Activated B cell treated with CpG ODN at 0.5 μM for 24 hours (primary cell): ENCODE data around the gene ID1. TPM values are rescaled to one million over a fixed set of nuclear protein-coding genes. Genes with fewer than 3 reads are reported as not detected.
"Not testable (repeated sequence)": the region's sequence is repeated elsewhere in the genome, so short reads cannot be mapped to it uniquely, and the experiment has no call there.

Experiments used
- ATAC-seq: fragments of 200-7000 bp; cut with Tn5 transposase; one replicate; pipeline ENCODE4 v1.10.0; 2021; ENCODE audit warnings: low read depth, mild to moderate bottlenecking, moderate library complexity
- CTCF ChIA-PET: fragments of 350-600 bp; sonication (Branson Sonifier 250); formaldehyde crosslinking; loops from one replicate; lab custom pipeline; 2021; ENCODE audit warnings: antibody characterized with exemption; lab: Charles Lee
- POLR2A ChIA-PET: fragments of 350-600 bp; sonication (Branson Sonifier 250); formaldehyde crosslinking; loops from one replicate; lab custom pipeline; 2021; ENCODE audit warnings: antibody characterized with exemption; lab: Charles Lee
- DNase-seq: peaks from one replicate; pipeline ENCODE4 v3.0.0; 2022
- H3K27ac Mint-ChIP-seq: one replicate; pipeline ENCODE4 v1.8.0; 2020; ENCODE audit warnings: mixed read lengths
- H3K27me3 Mint-ChIP-seq: one replicate; pipeline ENCODE4 v1.8.0; 2021; ENCODE audit warnings: mixed read lengths
- H3K36me3 Mint-ChIP-seq: one replicate; pipeline ENCODE4 v1.8.0; 2021; ENCODE audit warnings: low read depth, mixed read lengths
- H3K4me1 Mint-ChIP-seq: one replicate; pipeline ENCODE4 v1.8.0; 2021; ENCODE audit warnings: mixed read lengths
- H3K4me3 Mint-ChIP-seq: one replicate; pipeline ENCODE4 v1.8.0; 2020; ENCODE audit warnings: mild to moderate bottlenecking, mixed read lengths
- H3K9me3 Mint-ChIP-seq: one replicate; pipeline ENCODE4 v1.8.0; 2020; ENCODE audit warnings: mixed read lengths
- intact Hi-C: fragments of 100-400 bp; cut with micrococcal nuclease; formaldehyde crosslinking; loops from one replicate; pipeline ENCODE4 v1.15.1; 2024
- total RNA-seq: library from RNA; stranded (reverse); gene quantifications from 2 replicates; pipeline ENCODE4 v1.2.3, GENCODE V29; 2022
- TF ChIP-seq, protein P1 (sequence below): fragments of 200-600 bp; IDR thresholded peaks from one replicate; pipeline ENCODE4 v1.8.0; 2022; ENCODE audit warnings: antibody characterized with exemption, mild to moderate bottlenecking

ID1 gene
- total RNA-seq, 1 donor from 2014 or later: 0.60 TPM

- Mint-ChIP-seq H3K36me3 (no peaks in the 10 kb centered on the region), H3K4me1 (peaks cover 12% of the 10 kb centered on the region), H3K4me3 (no peak overlapping the region), H3K27me3 (peaks cover 4% of the 10 kb centered on the region), H3K9me3 (no peaks in the 10 kb centered on the region), H3K27ac (no peak overlapping the region)
- ATAC-seq: no peak
- CTCF ChIA-PET: no interaction called here
- no peak for DNase-seq
- TF ChIP-seq, protein P1, sequence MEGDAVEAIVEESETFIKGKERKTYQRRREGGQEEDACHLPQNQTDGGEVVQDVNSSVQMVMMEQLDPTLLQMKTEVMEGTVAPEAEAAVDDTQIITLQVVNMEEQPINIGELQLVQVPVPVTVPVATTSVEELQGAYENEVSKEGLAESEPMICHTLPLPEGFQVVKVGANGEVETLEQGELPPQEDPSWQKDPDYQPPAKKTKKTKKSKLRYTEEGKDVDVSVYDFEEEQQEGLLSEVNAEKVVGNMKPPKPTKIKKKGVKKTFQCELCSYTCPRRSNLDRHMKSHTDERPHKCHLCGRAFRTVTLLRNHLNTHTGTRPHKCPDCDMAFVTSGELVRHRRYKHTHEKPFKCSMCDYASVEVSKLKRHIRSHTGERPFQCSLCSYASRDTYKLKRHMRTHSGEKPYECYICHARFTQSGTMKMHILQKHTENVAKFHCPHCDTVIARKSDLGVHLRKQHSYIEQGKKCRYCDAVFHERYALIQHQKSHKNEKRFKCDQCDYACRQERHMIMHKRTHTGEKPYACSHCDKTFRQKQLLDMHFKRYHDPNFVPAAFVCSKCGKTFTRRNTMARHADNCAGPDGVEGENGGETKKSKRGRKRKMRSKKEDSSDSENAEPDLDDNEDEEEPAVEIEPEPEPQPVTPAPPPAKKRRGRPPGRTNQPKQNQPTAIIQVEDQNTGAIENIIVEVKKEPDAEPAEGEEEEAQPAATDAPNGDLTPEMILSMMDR: no peak
- POLR2A ChIA-PET: no interaction called here
- intact Hi-C loops: no loop called here
These were observed 10.3 kb downstream of the ID1 start for GRCh38 chr20:31615416-31615815.

DNA sequence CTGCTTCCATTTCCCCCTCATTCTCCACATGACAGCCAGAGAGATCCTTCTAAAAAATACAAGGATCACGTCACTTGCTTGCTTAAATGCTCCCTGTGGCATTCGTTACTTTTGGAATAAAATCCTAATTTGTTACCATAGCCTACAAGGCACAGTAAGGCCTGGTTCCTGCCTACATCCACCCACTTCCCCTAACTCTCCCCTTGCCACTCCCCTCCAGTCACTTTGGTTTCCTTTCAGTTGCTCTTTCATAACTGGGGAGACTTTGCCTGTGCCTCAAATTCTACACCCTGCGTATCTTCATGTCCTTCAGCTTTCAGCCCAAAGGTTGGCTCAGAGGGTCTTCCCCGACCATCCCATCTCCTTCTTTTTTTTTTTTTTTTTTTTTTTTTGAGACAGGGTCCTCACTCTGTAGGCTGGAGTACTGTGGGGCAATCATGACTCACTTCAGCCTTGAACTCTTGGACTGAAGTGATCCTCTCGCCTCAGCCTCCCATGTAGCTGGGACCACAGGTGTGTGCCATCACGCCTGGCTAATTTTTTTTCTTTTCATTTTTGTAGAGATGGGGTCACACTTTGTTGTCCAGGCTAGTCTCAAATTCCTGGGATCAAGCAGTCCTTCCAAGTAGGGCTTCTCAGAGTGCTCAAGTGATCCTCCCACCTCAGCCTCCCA is 12.5 kb downstream of the ID1 start:
- H3K4me3 Mint-ChIP-seq: no peak overlapping the region
- DNase-seq (no peak), ATAC-seq (no peak)
- H3K9me3 Mint-ChIP-seq: no peaks in the 10 kb centered on the region
- H3K27me3 Mint-ChIP-seq: peaks cover 2% of the 10 kb centered on the region
- H3K36me3 Mint-ChIP-seq: no peaks in the 10 kb centered on the region
- H3K27ac Mint-ChIP-seq: no peak overlapping the region
- intact Hi-C loops: no loop called here
- TF ChIP-seq, protein P1: no peak
- CTCF ChIA-PET: interaction anchor here (1.2 kb wide), 1 partner anchor 58 kb away, joined by 4 read pairs; no protein-coding TSS in a partner anchor
- H3K4me1 Mint-ChIP-seq: peaks cover 30% of the 10 kb centered on the region
- POLR2A ChIA-PET: interaction anchor here (0.7 kb wide), 1 partner anchor 81 kb away, joined by 6 read pairs; no protein-coding TSS in a partner anchor

DNA sequence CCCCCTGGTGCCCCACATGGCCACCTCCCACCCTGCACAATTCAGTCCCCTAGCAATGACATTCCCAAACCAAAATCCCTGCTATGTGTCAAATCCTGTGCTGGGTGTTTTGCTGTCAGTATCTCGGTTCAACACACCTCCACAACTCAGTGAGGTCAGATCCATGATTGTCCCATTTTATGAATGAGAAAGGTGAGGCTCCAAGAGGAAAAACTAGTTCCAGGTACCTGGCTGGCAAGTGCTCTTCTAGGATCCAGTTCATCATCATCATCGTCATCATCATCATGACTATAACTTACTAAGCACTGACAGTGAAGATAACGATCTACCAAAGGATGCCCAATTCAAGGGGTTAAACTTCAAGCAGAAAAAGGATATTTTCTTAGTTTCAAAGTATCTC is 15.2 kb downstream of the ID1 start:
- no peak overlapping the region for H3K4me3 Mint-ChIP-seq

GRCh38 chr20:31623123-31623505 is 18.0 kb downstream of the ID1 start:
- H3K4me3 Mint-ChIP-seq, intact Hi-C loops, H3K9me3 Mint-ChIP-seq, H3K36me3 Mint-ChIP-seq, H3K27me3 Mint-ChIP-seq, H3K27ac Mint-ChIP-seq, CTCF ChIA-PET, ATAC-seq, DNase-seq, POLR2A ChIA-PET: not testable (repeated sequence)
- H3K4me1 Mint-ChIP-seq: peaks cover 31% of the 10 kb centered on the region

More for the DNA sequence above, 15.2 kb downstream of the ID1 start:
- H3K27ac Mint-ChIP-seq: no peak overlapping the region
- TF ChIP-seq, protein P1: no peak
- peaks cover 31% of the 10 kb centered on the region for H3K4me1 Mint-ChIP-seq
- intact Hi-C loops: no loop called here
- POLR2A ChIA-PET: no interaction called here
- peaks cover 2% of the 10 kb centered on the region for H3K27me3 Mint-ChIP-seq
- H3K9me3 Mint-ChIP-seq: no peaks in the 10 kb centered on the region
- no peak for ATAC-seq
- CTCF ChIA-PET: no interaction called here
- DNase-seq: no peak
- H3K36me3 Mint-ChIP-seq: no peaks in the 10 kb centered on the region

DNA sequence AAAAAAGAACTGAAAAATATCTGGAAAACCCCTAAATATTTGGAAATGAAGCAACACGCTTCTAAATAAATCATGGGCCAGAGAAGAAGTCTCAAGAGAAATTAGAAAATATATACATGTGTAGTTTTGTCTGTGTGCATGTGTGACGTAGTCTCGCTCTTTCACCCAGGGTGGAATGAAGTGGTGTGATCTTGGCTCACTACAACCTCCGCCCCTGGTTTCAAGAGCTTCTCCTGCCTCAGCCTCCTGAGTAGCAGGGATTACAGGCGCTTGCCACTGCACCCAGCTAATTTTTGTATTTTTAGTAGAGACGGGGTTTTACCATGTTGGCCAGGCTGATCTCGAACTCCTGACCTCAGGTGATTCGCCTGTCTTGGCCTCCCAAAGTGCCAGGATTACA is 21.4 kb downstream of the ID1 start:
- H3K9me3 Mint-ChIP-seq, H3K27ac Mint-ChIP-seq, H3K27me3 Mint-ChIP-seq, POLR2A ChIA-PET, ATAC-seq, CTCF ChIA-PET, H3K4me3 Mint-ChIP-seq, H3K36me3 Mint-ChIP-seq, DNase-seq, intact Hi-C loops: not testable (repeated sequence)
- peaks cover 18% of the 10 kb centered on the region for H3K4me1 Mint-ChIP-seq

GRCh38 chr20:31628057-31628456 is 23.0 kb downstream of the ID1 start:
- H3K9me3 Mint-ChIP-seq, POLR2A ChIA-PET, H3K27me3 Mint-ChIP-seq, H3K27ac Mint-ChIP-seq, DNase-seq, CTCF ChIA-PET, H3K4me3 Mint-ChIP-seq, H3K36me3 Mint-ChIP-seq, H3K4me1 Mint-ChIP-seq, intact Hi-C loops, ATAC-seq: not testable (repeated sequence)
